CD4-positive, alpha-beta memory T cell (primary cell): ENCODE measurements around the gene PAK4. TPM values are rescaled to one million over a fixed set of nuclear protein-coding genes. Genes with fewer than 3 reads are reported as not detected.

Source experiments
- CTCF ChIA-PET: fragments of 350-600 bp; sonication (Branson Sonifier 250); formaldehyde crosslinking; loops from one replicate; lab custom pipeline; 2021; ENCODE audit warnings: inconsistent platforms; ENCODE audit not compliant: partially characterized antibody; lab: Charles Lee
- POLR2A ChIA-PET: fragments of 350-600 bp; sonication (Branson Sonifier 250); formaldehyde crosslinking; loops from one replicate; lab custom pipeline; 2021; ENCODE audit not compliant: partially characterized antibody; lab: Charles Lee
- DNase-seq, 5 donors: peaks; one replicate each; pipeline versions ENCODE4 v3.0.0 to v3.0.0-alpha.2; 2020 to 2022; ENCODE audit warnings: mixed read lengths in 1 of 5
- H3K27ac ChIP-seq: one replicate; pipeline ENCODE4 v1.7.0; 2013; ENCODE audit warnings: low read depth, low read length
- H3K27me3 ChIP-seq: 2 replicates; pipeline ENCODE4 v1.7.0; 2013; ENCODE audit warnings: mild to moderate bottlenecking, low read length, moderate library complexity; ENCODE audit not compliant: insufficient read depth
- H3K36me3 ChIP-seq: 2 replicates; pipeline ENCODE4 v1.7.0; 2013; ENCODE audit warnings: mild to moderate bottlenecking, low read length, moderate library complexity; ENCODE audit not compliant: insufficient read depth
- H3K4me1 ChIP-seq: 2 replicates; pipeline ENCODE4 v1.7.0; 2013; ENCODE audit warnings: mild to moderate bottlenecking, low read length, moderate library complexity; ENCODE audit not compliant: insufficient read depth
- H3K4me3 ChIP-seq, 2 donors: one replicate each; pipeline ENCODE4 v1.7.0; 2013; ENCODE audit warnings: low read length in 2 of 2, mild to moderate bottlenecking in 1 of 2
- H3K9me3 ChIP-seq, 2 donors: one replicate each; pipeline ENCODE4 v1.7.0; 2013; ENCODE audit warnings: low read length in 2 of 2, control low read depth in 1 of 2; ENCODE audit not compliant: control insufficient read depth in 1 of 2
- H3K27ac Mint-ChIP-seq, 7 donors: one replicate each; pipeline ENCODE4 v1.8.0; 2020 to 2021; ENCODE audit warnings: mixed read lengths in 7 of 7, mild to moderate bottlenecking in 6 of 7, inconsistent platforms in 3 of 7, moderate library complexity in 3 of 7
- H3K27me3 Mint-ChIP-seq, 2 donors: one replicate each; pipeline ENCODE4 v1.8.0; 2020 to 2021; ENCODE audit warnings: mixed read lengths in 2 of 2
- H3K36me3 Mint-ChIP-seq, 2 donors: one replicate each; pipeline ENCODE4 v1.8.0; 2020 to 2021; ENCODE audit warnings: mixed read lengths in 2 of 2, inconsistent platforms in 1 of 2, mild to moderate bottlenecking in 1 of 2
- H3K4me1 Mint-ChIP-seq, 4 donors: one replicate each; pipeline ENCODE4 v1.8.0; 2020 to 2021; ENCODE audit warnings: mixed read lengths in 4 of 4, mild to moderate bottlenecking in 1 of 4
- H3K4me3 Mint-ChIP-seq, 8 donors: one replicate each; pipeline ENCODE4 v1.8.0; 2020 to 2021; ENCODE audit warnings: mixed read lengths in 8 of 8, mild to moderate bottlenecking in 7 of 8, moderate library complexity in 6 of 8, inconsistent platforms in 3 of 8
- H3K9me3 Mint-ChIP-seq, 8 donors: one replicate each; pipeline ENCODE4 v1.8.0; 2020 to 2021; ENCODE audit warnings: mixed read lengths in 8 of 8, mild to moderate bottlenecking in 5 of 8, inconsistent platforms in 3 of 8, moderate library complexity in 1 of 8
- intact Hi-C: fragments of 100-400 bp; cut with micrococcal nuclease; formaldehyde crosslinking; loops from one replicate; pipeline ENCODE4 v1.15.1; 2023
- polyA plus RNA-seq, 2 donors: library from polyadenylated mRNA; unstranded; fragments of 300-500 nt; fragmentation: Illumina TruSeq; gene quantifications; one replicate each; pipeline ENCODE4 v1.2.3, GENCODE V29; 2021
- total RNA-seq, 2 experiments: library from RNA; stranded (reverse); gene quantifications; one replicate each; pipeline ENCODE4 v1.2.3, GENCODE V29; 2021

Gene PAK4
- total and polyA plus RNA-seq, 4 experiments from 2014 or later = 1.3 to 15.7 (median 8.0) TPM

DNA sequence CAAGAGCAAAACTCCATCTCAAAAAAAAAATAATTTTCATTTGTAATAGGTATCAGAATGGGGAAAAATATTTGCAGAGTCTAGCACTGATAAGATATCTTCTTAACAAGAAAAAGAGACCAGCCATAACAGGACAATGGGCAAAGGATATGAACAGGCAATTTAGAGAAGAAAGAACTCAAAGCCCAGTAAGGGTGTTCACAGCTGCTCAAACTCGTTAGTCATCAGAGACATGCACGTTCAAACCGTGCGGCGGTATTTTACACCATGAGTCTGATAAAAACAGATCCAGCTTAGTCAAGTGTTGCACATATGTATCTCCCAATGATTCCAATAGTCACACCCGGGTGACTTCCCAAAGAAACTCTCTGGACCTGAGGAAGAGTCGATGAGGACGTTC lies 57.5 kb downstream of the PAK4 start:
- Mint-ChIP-seq H3K4me1 (peaks cover 0 to 4% (median under 1%) of the 10 kb centered on the region in 4 donors), H3K4me3 (no peak overlapping the region), H3K27me3 (peaks cover 2 to 4% of the 10 kb centered on the region in 2 donors), H3K9me3 (peaks cover 0 to 1% (median 0%) of the 10 kb centered on the region in 8 donors), H3K27ac (no peak overlapping the region), H3K36me3 (peaks cover 0 to 12% of the 10 kb centered on the region in 2 donors)
- ChIA-PET CTCF (no interaction called here), POLR2A (no interaction called here)
- DNase-seq = no peak
- no peak overlapping the region for H3K27ac ChIP-seq
- no peaks in the 10 kb centered on the region for H3K4me1 ChIP-seq
- no peaks in the 10 kb centered on the region for H3K36me3 ChIP-seq
- H3K9me3 ChIP-seq = no peaks in the 10 kb centered on the region
- H3K4me3 ChIP-seq = no peak overlapping the region
- H3K27me3 ChIP-seq = no peaks in the 10 kb centered on the region
- intact Hi-C loops = no loop called here

DNA sequence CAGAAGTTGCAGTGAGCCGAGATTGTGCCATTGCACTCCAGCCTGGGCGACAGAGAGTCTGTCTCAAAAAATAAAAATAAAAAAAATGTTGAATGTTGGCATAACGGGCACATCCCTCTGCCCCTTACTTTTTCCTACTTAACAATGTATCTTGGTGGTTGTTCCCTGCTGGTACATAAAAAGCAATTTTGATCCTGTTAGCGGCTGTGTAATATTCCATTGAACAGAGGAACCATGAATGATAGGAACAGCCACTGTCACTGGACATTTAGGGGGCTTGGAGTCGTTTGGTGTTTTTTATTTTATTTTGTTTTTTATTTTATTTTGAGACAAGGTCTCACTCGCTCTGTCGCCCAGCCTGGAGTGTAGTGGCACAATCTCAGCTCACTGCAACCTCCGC lies 60.8 kb downstream of the PAK4 start:
- Mint-ChIP-seq H3K27me3 (peaks cover 8 to 10% of the 10 kb centered on the region in 2 donors), H3K4me3 (no peak overlapping the region), H3K27ac (no peak overlapping the region), H3K4me1 (peaks cover 0 to 4% (median 2%) of the 10 kb centered on the region in 4 donors), H3K9me3 (peaks cover 0 to 1% (median 0%) of the 10 kb centered on the region in 8 donors), H3K36me3 (peaks cover 0 to 4% of the 10 kb centered on the region in 2 donors)
- Histone ChIP-seq H3K4me1 (no peaks in the 10 kb centered on the region), H3K4me3 (no peak overlapping the region), H3K27ac (no peak overlapping the region), H3K27me3 (peaks cover 3% of the 10 kb centered on the region), H3K36me3 (no peaks in the 10 kb centered on the region), H3K9me3 (no peaks in the 10 kb centered on the region)
- intact Hi-C loops = no loop called here
- CTCF ChIA-PET = interaction anchor here (0.6 to 2.2 kb wide), 11 partner anchors 9 to 135 kb away, joined by 3 to 8 read pairs (median 4); no protein-coding TSS in a partner anchor
- no peak for DNase-seq
- POLR2A ChIA-PET = no interaction called here

DNA sequence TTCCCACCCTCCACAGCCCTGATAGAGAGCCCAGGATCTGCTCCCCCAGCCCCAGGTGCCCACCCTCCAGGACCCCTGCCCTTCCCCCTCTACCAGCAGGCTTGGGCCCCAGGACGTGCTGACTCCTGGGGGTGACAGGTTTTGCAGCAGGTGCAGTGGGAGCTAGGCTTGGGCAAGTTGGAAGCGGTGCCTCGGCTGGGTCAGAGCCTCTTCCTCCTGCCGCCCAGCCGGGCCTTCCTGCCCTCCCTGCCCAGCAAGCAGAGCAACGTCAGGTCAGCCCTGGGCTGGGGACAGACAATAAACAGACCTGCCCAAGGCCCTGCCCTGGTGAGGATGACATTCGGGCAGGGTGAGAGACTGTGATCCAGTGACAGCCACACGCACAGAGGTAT lies 62.0 kb downstream of the PAK4 start:
- CTCF ChIA-PET = interaction anchor here (1.3 to 2.2 kb wide), 4 partner anchors 61 to 136 kb away, joined by 3 to 8 read pairs (median 6); no protein-coding TSS in a partner anchor
- Mint-ChIP-seq H3K36me3 (no peaks in the 10 kb centered on the region), H3K4me3 (no peak overlapping the region), H3K27me3 (peaks cover 8 to 10% of the 10 kb centered on the region in 2 donors), H3K4me1 (peaks cover 0 to 4% (median 2%) of the 10 kb centered on the region in 4 donors), H3K27ac (no peak overlapping the region), H3K9me3 (peaks cover 0 to 1% (median 0%) of the 10 kb centered on the region in 8 donors)
- no peak overlapping the region for H3K4me3 ChIP-seq
- no peaks in the 10 kb centered on the region for H3K4me1 ChIP-seq
- H3K9me3 ChIP-seq = no peaks in the 10 kb centered on the region
- intact Hi-C loops = loop anchor here (1.0 kb wide), 2 partner anchors 65 to 135 kb away; no protein-coding TSS in a partner anchor
- no peak for DNase-seq
- H3K27me3 ChIP-seq = peaks cover 3% of the 10 kb centered on the region
- no peaks in the 10 kb centered on the region for H3K36me3 ChIP-seq
- no peak overlapping the region for H3K27ac ChIP-seq
- POLR2A ChIA-PET = no interaction called here

DNA sequence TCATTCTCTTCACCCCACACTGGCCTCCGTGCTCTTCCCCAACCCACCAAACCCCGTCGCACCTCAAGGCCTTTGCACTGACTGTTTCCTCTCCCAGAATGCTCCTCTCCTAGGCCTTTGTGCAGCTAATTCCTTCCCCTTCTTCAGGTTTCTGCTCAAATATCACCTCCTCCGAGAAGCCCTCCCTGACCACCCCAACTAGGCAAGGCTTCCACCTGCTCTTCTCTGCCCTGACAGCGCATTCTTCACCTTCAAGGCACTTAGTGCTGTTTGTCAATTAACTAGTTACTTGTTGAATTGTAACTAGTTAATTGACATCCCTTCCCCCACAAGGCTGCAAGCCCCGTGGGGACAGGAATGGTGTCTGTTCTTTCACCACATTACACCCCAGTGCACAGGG lies 63.4 kb downstream of the PAK4 start:
- intact Hi-C loops = no loop called here
- POLR2A ChIA-PET = no interaction called here
- peaks cover 0 to 1% (median 0%) of the 10 kb centered on the region in 8 donors for H3K9me3 Mint-ChIP-seq
- H3K36me3 Mint-ChIP-seq = no peaks in the 10 kb centered on the region
- Histone ChIP-seq H3K27ac (no peak overlapping the region), H3K9me3 (no peaks in the 10 kb centered on the region), H3K4me3 (no peak overlapping the region), H3K36me3 (no peaks in the 10 kb centered on the region), H3K27me3 (peaks cover 3% of the 10 kb centered on the region), H3K4me1 (no peaks in the 10 kb centered on the region)
- DNase-seq = no peak
- H3K27ac Mint-ChIP-seq = peak overlapping the region in 1 of 7 donors; percentile 50
- H3K4me1 Mint-ChIP-seq = peaks cover 0 to 4% (median 2%) of the 10 kb centered on the region in 4 donors
- CTCF ChIA-PET = interaction anchor here (0.7 kb wide), 1 partner anchor 137 kb away, joined by 3 read pairs; no protein-coding TSS in a partner anchor
- peaks cover 14% of the 10 kb centered on the region in 2 donors for H3K27me3 Mint-ChIP-seq
- H3K4me3 Mint-ChIP-seq = peak overlapping the region in 1 of 8 donors; percentile 26

DNA sequence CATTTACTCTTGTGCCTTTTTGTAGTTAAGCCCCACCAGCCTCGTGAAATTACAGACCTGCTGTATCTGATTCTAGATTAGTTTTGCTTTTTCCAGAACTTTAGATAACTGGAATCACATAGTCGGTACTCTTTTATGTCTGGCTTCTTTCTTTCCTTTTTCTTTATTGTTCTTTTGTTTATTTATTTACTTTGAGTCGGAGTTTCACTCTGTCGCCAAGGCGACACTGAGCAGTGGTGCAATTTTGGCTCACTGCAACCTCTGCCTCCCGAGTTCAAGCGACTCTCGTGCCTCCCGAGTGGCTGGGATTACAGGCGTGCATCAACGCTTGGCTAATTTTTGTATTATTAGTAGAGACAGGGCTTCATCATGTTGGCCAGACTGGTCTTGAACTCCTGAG lies 65.2 kb downstream of the PAK4 start:
- no peaks in the 10 kb centered on the region for H3K36me3 ChIP-seq
- Mint-ChIP-seq H3K4me3 (no peak overlapping the region), H3K27ac (no peak overlapping the region), H3K27me3 (peaks cover 20 to 24% of the 10 kb centered on the region in 2 donors), H3K4me1 (peaks cover 8 to 13% (median 10%) of the 10 kb centered on the region in 4 donors), H3K9me3 (no peaks in the 10 kb centered on the region), H3K36me3 (no peaks in the 10 kb centered on the region)
- intact Hi-C loops = no loop called here
- no peaks in the 10 kb centered on the region for H3K9me3 ChIP-seq
- H3K4me3 ChIP-seq = no peak overlapping the region
- DNase-seq = no peak
- H3K27ac ChIP-seq = no peak overlapping the region
- ChIA-PET POLR2A (no interaction called here), CTCF (no interaction called here)
- peaks cover 9% of the 10 kb centered on the region for H3K4me1 ChIP-seq
- peaks cover 10% of the 10 kb centered on the region for H3K27me3 ChIP-seq

DNA sequence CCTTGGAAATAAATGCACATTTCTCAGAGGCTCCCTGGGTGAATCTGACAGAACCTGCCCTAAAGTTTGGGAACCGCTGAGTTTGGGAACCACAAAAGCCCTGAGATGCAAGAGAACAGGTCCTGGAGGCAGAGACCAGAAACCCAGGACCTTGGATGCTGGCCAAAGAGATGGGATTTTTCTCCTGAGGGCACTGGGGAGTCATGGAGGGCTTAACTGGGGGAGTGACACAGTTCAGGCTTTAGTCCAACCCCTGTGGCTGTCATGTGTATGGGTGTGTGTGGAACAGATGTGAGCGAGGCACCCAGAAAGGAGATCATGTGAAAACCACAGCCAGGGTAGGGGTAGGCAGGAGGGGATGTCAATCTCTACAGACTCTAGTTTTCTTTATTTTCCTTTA lies 67.3 kb downstream of the PAK4 start:
- intact Hi-C loops = no loop called here
- no peak for DNase-seq
- Histone ChIP-seq H3K27ac (no peak overlapping the region), H3K36me3 (no peaks in the 10 kb centered on the region), H3K9me3 (no peaks in the 10 kb centered on the region), H3K4me3 (no peak overlapping the region), H3K4me1 (peaks cover 24% of the 10 kb centered on the region), H3K27me3 (peaks cover 12% of the 10 kb centered on the region)
- no peaks in the 10 kb centered on the region for H3K36me3 Mint-ChIP-seq
- H3K9me3 Mint-ChIP-seq = no peaks in the 10 kb centered on the region
- CTCF ChIA-PET = no interaction called here
- H3K27ac Mint-ChIP-seq = peak overlapping the region in 2 of 7 donors; percentile 29 to 36
- peaks cover 15 to 27% (median 22%) of the 10 kb centered on the region in 4 donors for H3K4me1 Mint-ChIP-seq
- H3K4me3 Mint-ChIP-seq = no peak overlapping the region
- peaks cover 21 to 26% of the 10 kb centered on the region in 2 donors for H3K27me3 Mint-ChIP-seq
- POLR2A ChIA-PET = no interaction called here

DNA sequence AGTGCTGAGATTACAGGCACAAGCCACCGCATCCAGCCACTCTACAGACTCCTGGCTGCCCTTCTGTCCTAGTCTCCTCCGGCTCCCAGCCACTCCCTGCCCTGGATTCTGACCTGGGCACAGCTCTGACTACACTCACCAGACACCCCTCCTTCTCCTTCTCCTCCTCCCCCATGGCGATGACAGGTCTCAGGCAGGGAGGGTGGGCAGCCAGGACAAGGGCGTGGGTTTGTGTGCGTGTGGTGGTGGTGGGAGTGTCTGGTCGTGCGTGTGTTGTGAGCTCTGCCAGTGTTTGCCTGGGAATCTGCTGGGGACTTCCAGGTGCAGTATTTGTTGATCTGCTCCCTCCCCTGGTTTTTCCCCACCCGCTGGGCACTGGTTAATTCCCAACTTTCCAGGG lies 68.2 kb downstream of the PAK4 start:
- H3K4me1 Mint-ChIP-seq = peaks cover 15 to 28% (median 22%) of the 10 kb centered on the region in 4 donors
- intact Hi-C loops = no loop called here
- Histone ChIP-seq H3K27ac (no peak overlapping the region), H3K4me1 (peaks cover 24% of the 10 kb centered on the region), H3K27me3 (peaks cover 15% of the 10 kb centered on the region), H3K4me3 (no peak overlapping the region), H3K36me3 (no peaks in the 10 kb centered on the region), H3K9me3 (no peaks in the 10 kb centered on the region)
- no peak for DNase-seq
- no peak overlapping the region for H3K4me3 Mint-ChIP-seq
- no peaks in the 10 kb centered on the region for H3K36me3 Mint-ChIP-seq
- CTCF ChIA-PET = no interaction called here
- no peaks in the 10 kb centered on the region for H3K9me3 Mint-ChIP-seq
- POLR2A ChIA-PET = no interaction called here
- H3K27me3 Mint-ChIP-seq = peaks cover 20 to 31% of the 10 kb centered on the region in 2 donors
- H3K27ac Mint-ChIP-seq = no peak overlapping the region
